ENCODE results near the gene CXCL12.

Gene CXCL12

GRCh38 chr10:44385026-44385695 is at the start of gene CXCL12:
Gene CXCL12, minus strand, starts transcription at chr10:44385097. Its CDS starts 92 bp downstream, at chr10:44385005.
- DNase-seq = no peak

GRCh38 chr10:44427479-44427878 is 42.6 kb upstream of the CXCL12 start:
- no peak for DNase-seq

GRCh38 chr10:44427037-44427436 is 42.1 kb upstream of the CXCL12 start:
- no peak for DNase-seq

GRCh38 chr10:44426247-44427034 is 41.5 kb upstream of the CXCL12 start:
- no peak for DNase-seq

GRCh38 chr10:44425466-44425865 is 40.6 kb upstream of the CXCL12 start:
- no peak for DNase-seq

- no peak for DNase-seq
Observed at GRCh38 chr10:44424957-44425356, 40.1 kb upstream of the CXCL12 start.

GRCh38 chr10:44424298-44424697 is 39.4 kb upstream of the CXCL12 start:
- DNase-seq = no peak

GRCh38 chr10:44422570-44423101 is 37.7 kb upstream of the CXCL12 start:
- no peak for DNase-seq

- no peak for DNase-seq
Observed at GRCh38 chr10:44422153-44422552, 37.3 kb upstream of the CXCL12 start.

GRCh38 chr10:44419790-44420549 is 35.1 kb upstream of the CXCL12 start:
- DNase-seq = no peak

- DNase-seq = no peak
Observed at GRCh38 chr10:44418637-44419036, 33.7 kb upstream of the CXCL12 start.

- DNase-seq = no peak
Observed at GRCh38 chr10:44417761-44418160, 32.9 kb upstream of the CXCL12 start.

GRCh38 chr10:44416936-44417335 is 32.0 kb upstream of the CXCL12 start:
- no peak for DNase-seq

GRCh38 chr10:44416021-44416771 is 31.3 kb upstream of the CXCL12 start:
- DNase-seq = peak; percentile 33

- no peak for DNase-seq
Observed at GRCh38 chr10:44415121-44415520, 30.2 kb upstream of the CXCL12 start.

- DNase-seq = no peak
Observed at GRCh38 chr10:44413416-44413815, 28.5 kb upstream of the CXCL12 start.

GRCh38 chr10:44411251-44411650 is 26.4 kb upstream of the CXCL12 start:
- no peak for DNase-seq

GRCh38 chr10:44404741-44405437 is 20.0 kb upstream of the CXCL12 start:
- DNase-seq = no peak

GRCh38 chr10:44402465-44403195 is 17.7 kb upstream of the CXCL12 start:
- DNase-seq = no peak

GRCh38 chr10:44400541-44400940 is 15.6 kb upstream of the CXCL12 start:
- DNase-seq = no peak

Data from midbrain (tissue), 1 donor.